ENCODE results near the gene HHAT.

The HHAT gene

DNA sequence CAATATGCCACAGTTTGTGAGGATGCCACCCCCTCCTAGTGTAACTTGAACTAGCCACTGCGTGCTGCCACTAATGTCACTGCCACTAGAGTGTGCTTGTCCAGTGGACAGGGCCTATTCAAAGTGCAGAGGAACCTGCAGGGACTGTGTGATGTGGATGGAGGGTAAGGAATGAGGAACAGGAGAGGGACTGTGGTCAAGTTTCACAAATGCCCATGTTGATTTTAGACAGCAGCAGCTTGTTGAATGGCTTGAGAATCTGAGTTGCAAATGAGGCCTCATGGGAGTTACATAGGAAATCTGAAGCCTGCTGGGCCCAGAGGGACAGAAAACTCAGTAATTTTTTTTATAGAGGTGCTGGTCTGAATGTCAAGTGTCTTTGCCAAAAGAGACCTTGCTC is 112.3 kb downstream of the HHAT start:
- no peaks in the 10 kb centered on the region for H3K27me3 ChIP-seq (ENCODE audit: control insufficient read depth, insufficient read depth, low read length)
- H3K4me3 ChIP-seq (ENCODE audit: low read depth, low read length) = no peak overlapping the region
- H3K4me2 ChIP-seq (ENCODE audit: low read length) = no peak overlapping the region
- no peak overlapping the region for H3K9ac ChIP-seq
- H3K4me1 ChIP-seq = no peaks in the 10 kb centered on the region
- H3K27ac ChIP-seq = no peak overlapping the region
- H3K79me2 ChIP-seq = no peaks in the 10 kb centered on the region
- no peak overlapping the region for H2AFZ ChIP-seq
- H3K9me3 ChIP-seq (ENCODE audit: control insufficient read depth, low read length) = no peaks in the 10 kb centered on the region
- no peaks in the 10 kb centered on the region for H3K36me3 ChIP-seq (ENCODE audit: control insufficient read depth, insufficient read depth, low read length)
- TF ChIP-seq, protein P1, sequence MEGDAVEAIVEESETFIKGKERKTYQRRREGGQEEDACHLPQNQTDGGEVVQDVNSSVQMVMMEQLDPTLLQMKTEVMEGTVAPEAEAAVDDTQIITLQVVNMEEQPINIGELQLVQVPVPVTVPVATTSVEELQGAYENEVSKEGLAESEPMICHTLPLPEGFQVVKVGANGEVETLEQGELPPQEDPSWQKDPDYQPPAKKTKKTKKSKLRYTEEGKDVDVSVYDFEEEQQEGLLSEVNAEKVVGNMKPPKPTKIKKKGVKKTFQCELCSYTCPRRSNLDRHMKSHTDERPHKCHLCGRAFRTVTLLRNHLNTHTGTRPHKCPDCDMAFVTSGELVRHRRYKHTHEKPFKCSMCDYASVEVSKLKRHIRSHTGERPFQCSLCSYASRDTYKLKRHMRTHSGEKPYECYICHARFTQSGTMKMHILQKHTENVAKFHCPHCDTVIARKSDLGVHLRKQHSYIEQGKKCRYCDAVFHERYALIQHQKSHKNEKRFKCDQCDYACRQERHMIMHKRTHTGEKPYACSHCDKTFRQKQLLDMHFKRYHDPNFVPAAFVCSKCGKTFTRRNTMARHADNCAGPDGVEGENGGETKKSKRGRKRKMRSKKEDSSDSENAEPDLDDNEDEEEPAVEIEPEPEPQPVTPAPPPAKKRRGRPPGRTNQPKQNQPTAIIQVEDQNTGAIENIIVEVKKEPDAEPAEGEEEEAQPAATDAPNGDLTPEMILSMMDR (IDR thresholded peaks at IDR 0.05) = no peak

DNA sequence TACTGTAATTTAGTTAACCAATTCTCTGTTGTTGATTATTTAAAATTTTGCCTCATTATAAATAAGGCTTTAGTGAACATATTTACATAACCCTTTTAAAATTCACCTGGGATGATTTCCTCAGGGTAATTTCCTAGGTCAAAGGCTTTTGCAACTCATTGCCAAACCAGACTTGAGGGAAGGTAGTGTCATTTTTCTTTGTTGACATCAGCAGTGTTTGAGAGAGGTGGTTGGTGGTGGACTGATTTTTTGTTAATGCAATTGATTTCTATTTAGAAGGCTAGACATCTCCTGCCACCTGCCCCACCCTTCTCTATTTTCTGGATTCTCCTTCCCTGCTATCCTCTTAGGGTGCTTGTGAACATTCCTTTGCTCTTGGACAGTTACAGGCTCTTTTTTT is 116.8 kb downstream of the HHAT start:
- no peaks in the 10 kb centered on the region for H3K4me1 ChIP-seq
- no peaks in the 10 kb centered on the region for H3K27me3 ChIP-seq (ENCODE audit: control insufficient read depth, insufficient read depth, low read length)
- no peak overlapping the region for H3K4me3 ChIP-seq (ENCODE audit: low read depth, low read length)
- no peaks in the 10 kb centered on the region for H3K79me2 ChIP-seq
- no peaks in the 10 kb centered on the region for H3K36me3 ChIP-seq (ENCODE audit: control insufficient read depth, insufficient read depth, low read length)
- H3K4me2 ChIP-seq (ENCODE audit: low read length) = no peak overlapping the region
- no peak overlapping the region for H3K27ac ChIP-seq
- H3K9me3 ChIP-seq (ENCODE audit: control insufficient read depth, low read length) = no peaks in the 10 kb centered on the region
- TF ChIP-seq, protein P1 (IDR thresholded peaks at IDR 0.05) = no peak
- no peak overlapping the region for H3K9ac ChIP-seq
- no peak overlapping the region for H2AFZ ChIP-seq

DNA sequence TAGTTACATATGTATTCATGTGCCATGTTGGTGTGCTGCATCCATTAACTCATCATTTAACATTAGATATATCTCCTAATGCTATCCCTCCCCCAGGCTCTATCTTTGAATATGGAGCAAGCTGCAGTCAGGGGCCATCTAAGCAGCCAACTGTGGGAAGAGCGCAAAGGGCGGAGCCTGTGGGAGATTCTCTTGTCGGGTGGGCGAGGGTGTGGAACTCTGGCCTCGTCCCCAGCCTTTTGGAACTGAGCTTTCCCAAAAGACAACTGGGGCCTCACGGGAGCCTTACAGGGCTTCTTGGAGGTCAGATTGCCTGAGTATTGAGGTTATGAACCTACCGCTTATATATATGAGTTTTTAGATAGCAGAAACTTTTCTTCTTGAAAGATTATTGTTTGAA is 117.2 kb downstream of the HHAT start:
- Histone ChIP-seq H3K4me1 (no peaks in the 10 kb centered on the region), H3K36me3 (ENCODE audit: control insufficient read depth, insufficient read depth, low read length) (no peaks in the 10 kb centered on the region), H3K27me3 (ENCODE audit: control insufficient read depth, insufficient read depth, low read length) (no peaks in the 10 kb centered on the region), H3K4me3 (ENCODE audit: low read depth, low read length) (no peak overlapping the region), H2AFZ (no peak overlapping the region), H3K4me2 (ENCODE audit: low read length) (no peak overlapping the region), H3K27ac (no peak overlapping the region), H3K9me3 (ENCODE audit: control insufficient read depth, low read length) (no peaks in the 10 kb centered on the region), H3K9ac (no peak overlapping the region), H3K79me2 (no peaks in the 10 kb centered on the region)
- TF ChIP-seq, protein P1 (IDR thresholded peaks at IDR 0.05) = no peak

DNA sequence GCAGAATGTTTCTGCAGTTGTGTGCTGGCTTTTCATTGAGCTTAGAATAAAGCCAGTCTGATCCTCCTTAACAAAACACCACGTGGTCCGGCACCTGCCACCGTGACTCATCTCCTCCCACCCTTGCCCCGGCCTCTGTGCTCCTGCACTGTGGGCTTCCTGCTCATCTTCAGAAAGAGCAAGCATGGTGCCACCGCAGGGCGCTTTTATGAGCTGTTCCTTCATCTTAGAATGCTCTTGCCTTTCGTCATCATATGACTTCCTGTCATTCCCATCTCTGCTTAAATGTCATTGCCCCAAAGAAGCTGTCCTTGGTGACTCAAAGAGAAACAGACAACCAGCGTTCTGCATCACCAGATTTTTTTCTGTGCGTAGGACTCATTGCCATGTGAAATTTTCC is 117.8 kb downstream of the HHAT start:
- H3K36me3 ChIP-seq (ENCODE audit: control insufficient read depth, insufficient read depth, low read length) = no peaks in the 10 kb centered on the region
- TF ChIP-seq, protein P1 (IDR thresholded peaks at IDR 0.05) = no peak
- no peak overlapping the region for H3K4me2 ChIP-seq (ENCODE audit: low read length)
- H3K79me2 ChIP-seq = no peaks in the 10 kb centered on the region
- no peaks in the 10 kb centered on the region for H3K4me1 ChIP-seq
- no peak overlapping the region for H3K4me3 ChIP-seq (ENCODE audit: low read depth, low read length)
- no peaks in the 10 kb centered on the region for H3K9me3 ChIP-seq (ENCODE audit: control insufficient read depth, low read length)
- no peak overlapping the region for H2AFZ ChIP-seq
- H3K9ac ChIP-seq = no peak overlapping the region
- H3K27me3 ChIP-seq (ENCODE audit: control insufficient read depth, insufficient read depth, low read length) = no peaks in the 10 kb centered on the region
- no peak overlapping the region for H3K27ac ChIP-seq

DNA sequence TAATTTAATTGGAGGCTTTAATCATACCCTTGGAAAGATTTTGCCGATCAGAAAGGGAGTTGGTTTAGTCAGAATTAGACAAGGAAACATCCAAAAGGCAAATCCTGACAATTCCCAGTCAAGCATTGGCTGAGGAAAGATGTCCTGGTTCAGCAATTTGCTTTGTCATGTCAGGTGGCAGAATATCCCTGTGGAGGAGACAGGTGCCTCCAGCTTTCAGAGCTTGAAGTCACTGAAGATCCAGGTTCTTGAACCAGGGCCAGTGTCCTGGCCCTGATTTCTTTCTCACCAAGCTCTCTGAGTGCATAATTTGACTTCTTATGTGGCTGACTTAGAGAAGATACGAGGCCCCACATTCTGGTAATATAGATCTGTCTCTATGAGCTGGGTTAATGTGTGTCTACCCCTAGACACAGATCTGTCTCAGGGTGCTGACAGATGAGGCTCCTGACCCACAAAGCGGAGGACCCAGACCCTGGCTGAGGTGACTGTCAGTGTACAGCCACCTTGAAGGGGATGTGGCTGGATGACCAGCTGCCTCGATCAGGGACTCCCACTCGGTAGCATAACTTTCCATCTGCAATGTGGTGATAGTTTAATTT is 118.9 kb downstream of the HHAT start:
- TF ChIP-seq, protein P1 (IDR thresholded peaks at IDR 0.05) = no peak
- Histone ChIP-seq H3K36me3 (ENCODE audit: control insufficient read depth, insufficient read depth, low read length) (no peaks in the 10 kb centered on the region), H3K27me3 (ENCODE audit: control insufficient read depth, insufficient read depth, low read length) (no peaks in the 10 kb centered on the region), H2AFZ (no peak overlapping the region), H3K9me3 (ENCODE audit: control insufficient read depth, low read length) (no peaks in the 10 kb centered on the region), H3K4me2 (ENCODE audit: low read length) (no peak overlapping the region), H3K4me3 (ENCODE audit: low read depth, low read length) (no peak overlapping the region), H3K9ac (no peak overlapping the region), H3K27ac (no peak overlapping the region), H3K4me1 (no peaks in the 10 kb centered on the region), H3K79me2 (no peaks in the 10 kb centered on the region)
